Body of pancreas (tissue), 4 donors: ENCODE data around the gene RABEP1.

Experiments
- POLR2A ChIP-seq, 3 donors: fragments of 450-650 bp; IDR thresholded peaks; one replicate each; pipeline ENCODE4 v1.6.1; 2016; ENCODE audit warnings: antibody characterized with exemption in 3 of 3, mild to moderate bottlenecking in 2 of 3
- TF ChIP-seq, protein P1 (sequence below), 7 experiments: fragments of 450-650 bp in 4 of 7; fragments of 200-600 bp in 3 of 7; sonication (generic) in 3 of 7; IDR thresholded peaks; one replicate each; pipeline ENCODE4 v1.5.1; 2016 to 2019; ENCODE audit warnings: antibody characterized with exemption in 7 of 7

DNA sequence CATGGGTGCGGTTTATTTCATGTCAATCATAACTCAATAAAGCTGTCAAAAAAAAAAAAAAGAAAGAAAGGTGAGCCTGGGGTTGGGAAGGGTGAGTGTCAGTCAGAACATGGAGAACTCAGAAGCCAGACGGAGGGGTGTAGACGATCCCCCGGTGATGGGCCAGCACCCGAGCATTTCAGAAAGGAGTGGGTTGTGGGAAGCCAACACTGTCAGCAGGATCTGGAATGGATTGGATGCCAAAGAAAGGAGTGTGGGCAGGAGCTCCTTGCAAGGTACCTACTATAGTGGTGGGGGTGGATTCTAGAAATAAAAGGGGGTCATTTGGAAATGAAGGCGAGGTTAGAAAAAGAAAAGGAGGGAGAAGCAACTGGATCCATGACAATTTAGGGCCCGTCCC lies 27.7 kb upstream of the RABEP1 start:
- TF ChIP-seq POLR2A (IDR thresholded peaks at IDR 0.05) = no peak
- TF ChIP-seq, protein P1, sequence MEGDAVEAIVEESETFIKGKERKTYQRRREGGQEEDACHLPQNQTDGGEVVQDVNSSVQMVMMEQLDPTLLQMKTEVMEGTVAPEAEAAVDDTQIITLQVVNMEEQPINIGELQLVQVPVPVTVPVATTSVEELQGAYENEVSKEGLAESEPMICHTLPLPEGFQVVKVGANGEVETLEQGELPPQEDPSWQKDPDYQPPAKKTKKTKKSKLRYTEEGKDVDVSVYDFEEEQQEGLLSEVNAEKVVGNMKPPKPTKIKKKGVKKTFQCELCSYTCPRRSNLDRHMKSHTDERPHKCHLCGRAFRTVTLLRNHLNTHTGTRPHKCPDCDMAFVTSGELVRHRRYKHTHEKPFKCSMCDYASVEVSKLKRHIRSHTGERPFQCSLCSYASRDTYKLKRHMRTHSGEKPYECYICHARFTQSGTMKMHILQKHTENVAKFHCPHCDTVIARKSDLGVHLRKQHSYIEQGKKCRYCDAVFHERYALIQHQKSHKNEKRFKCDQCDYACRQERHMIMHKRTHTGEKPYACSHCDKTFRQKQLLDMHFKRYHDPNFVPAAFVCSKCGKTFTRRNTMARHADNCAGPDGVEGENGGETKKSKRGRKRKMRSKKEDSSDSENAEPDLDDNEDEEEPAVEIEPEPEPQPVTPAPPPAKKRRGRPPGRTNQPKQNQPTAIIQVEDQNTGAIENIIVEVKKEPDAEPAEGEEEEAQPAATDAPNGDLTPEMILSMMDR (IDR thresholded peaks at IDR 0.05) = no peak
